Panc1 (cell line): ENCODE data around the gene C14orf93.

Experiments
- POLR2AphosphoS5 ChIP-seq: IDR thresholded peaks from 2 replicates; pipeline ENCODE4 v1.6.1; 2012; ENCODE audit warnings: mild to moderate bottlenecking, low read depth, low read length, moderate library complexity
- SIN3A ChIP-seq: IDR thresholded peaks from 2 replicates; pipeline ENCODE4 v1.6.1; 2012; ENCODE audit warnings: low read depth, mild to moderate bottlenecking, low read length, moderate library complexity, borderline replicate concordance; ENCODE audit not compliant: insufficient read depth
- TF ChIP-seq, protein P1 (sequence below): fragments of 450-650 bp; IDR thresholded peaks from 2 replicates; pipeline ENCODE4 v1.5.1; 2017; ENCODE audit warnings: mild to moderate bottlenecking

GRCh38 chr14:23056145-23056955 lies 46.4 kb upstream of the C14orf93 start:
- TF ChIP-seq, protein P1, sequence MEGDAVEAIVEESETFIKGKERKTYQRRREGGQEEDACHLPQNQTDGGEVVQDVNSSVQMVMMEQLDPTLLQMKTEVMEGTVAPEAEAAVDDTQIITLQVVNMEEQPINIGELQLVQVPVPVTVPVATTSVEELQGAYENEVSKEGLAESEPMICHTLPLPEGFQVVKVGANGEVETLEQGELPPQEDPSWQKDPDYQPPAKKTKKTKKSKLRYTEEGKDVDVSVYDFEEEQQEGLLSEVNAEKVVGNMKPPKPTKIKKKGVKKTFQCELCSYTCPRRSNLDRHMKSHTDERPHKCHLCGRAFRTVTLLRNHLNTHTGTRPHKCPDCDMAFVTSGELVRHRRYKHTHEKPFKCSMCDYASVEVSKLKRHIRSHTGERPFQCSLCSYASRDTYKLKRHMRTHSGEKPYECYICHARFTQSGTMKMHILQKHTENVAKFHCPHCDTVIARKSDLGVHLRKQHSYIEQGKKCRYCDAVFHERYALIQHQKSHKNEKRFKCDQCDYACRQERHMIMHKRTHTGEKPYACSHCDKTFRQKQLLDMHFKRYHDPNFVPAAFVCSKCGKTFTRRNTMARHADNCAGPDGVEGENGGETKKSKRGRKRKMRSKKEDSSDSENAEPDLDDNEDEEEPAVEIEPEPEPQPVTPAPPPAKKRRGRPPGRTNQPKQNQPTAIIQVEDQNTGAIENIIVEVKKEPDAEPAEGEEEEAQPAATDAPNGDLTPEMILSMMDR, result peak; percentile 89
- no peak for TF ChIP-seq SIN3A
- no peak for TF ChIP-seq POLR2AphosphoS5
